AG20443 (cell line): ENCODE measurements around the gene CRACR2A.

ENCODE experiments used
- DNase-seq: peaks from one replicate; pipeline ENCODE4 v3.0.0; 2012; ENCODE audit warnings: low spot score, mixed read lengths

Gene CRACR2A

DNA sequence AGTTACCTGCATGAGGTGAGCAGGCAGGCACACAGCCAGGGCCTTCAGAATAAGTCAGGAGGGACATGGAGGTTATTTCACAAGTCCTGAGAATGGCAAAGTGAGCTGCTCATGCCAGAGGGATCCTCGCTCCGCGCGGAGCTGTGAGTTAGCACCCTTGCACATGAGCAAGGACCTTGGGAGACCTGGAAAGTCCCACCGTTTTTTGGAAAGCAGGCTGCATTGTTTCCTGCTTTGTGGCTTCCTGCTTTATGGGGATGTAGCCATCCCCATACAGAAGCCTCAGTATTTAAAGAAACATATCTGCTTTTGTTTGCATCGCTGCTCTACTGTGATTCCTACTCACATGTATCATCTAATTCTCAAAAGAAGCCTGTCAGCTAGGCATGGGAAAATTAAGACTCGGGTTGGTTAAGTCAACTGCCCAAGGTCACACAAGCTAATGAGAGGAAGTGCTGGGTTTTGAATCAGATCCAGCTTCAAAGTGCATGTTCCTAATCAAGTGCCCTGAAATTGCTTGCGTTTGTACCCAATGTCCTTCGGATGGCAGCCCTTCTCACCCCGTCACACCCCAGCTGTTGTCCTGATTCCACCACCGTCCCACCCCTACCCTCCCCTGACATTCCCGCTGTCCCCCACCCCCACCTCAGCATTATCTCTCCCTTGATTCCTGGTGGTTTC lies 106.2 kb downstream of the CRACR2A start:
- DNase-seq = no peak

DNA sequence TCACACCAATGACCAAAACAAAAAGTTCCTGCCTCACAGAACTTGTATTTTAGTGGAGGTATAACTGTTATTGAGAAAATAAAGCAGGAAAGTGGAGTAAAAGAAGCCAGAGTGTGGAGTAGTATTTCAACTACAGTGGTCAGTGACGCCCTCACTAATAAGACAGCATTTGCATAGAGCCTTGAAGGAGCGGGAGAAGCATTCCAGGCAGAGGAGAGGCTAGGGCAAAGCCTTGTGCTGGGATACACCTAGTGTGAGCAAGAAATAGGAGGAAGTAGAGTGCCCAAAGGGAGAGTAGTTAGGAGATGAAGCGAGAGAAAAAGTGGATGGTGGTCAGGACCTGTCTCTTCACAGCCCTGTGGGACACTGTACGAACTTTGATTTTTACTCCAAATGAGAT lies 107.8 kb downstream of the CRACR2A start:
- no peak for DNase-seq

DNA sequence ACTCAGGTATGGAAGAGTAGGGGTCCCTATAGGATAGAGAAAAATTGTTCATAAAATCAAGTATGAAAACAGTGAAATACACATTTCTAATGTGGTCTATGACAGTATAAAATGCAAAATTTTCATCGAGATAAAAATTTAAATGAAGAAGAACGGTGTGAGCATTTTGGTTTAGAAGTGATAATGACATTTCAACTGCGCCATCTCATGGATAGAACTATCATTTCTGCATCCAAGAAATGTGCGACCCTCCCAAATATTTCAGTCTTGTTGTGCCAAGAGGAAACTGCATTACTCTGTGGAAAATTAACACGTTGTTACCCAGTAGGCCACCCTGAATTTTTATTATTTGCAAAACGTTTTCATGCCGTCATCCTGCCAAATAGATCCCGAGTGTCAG lies 108.8 kb downstream of the CRACR2A start:
- no peak for DNase-seq

DNA sequence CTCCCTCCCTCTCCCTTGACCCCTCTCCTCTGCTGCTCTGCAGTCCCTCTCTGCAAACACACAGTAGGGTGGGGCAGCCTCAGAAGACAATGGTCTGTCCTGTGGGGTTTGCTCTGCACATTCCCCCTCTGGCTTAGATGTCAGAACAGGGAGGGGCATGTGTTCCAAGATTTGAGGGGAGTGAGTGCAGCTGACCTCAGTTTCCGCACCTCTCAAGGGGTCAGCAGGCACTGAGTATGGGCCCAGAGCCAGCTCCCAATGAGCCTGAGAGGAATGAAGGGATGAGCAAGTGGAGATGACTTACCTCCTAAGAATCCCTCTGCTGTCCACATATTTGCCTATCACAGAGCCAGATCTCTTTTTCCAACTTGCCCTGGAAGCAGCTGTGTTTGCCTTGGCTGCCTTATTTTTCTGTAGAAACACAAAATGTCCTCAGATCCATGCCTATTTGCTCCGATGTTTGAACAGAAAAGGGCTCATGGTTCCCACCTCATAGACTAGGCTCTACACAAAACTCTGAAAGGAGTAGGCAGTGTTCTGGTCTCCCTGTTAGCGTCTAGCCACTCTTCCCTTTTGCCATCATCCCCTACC lies 111.4 kb downstream of the CRACR2A start:
- DNase-seq = peak; percentile 87

DNA sequence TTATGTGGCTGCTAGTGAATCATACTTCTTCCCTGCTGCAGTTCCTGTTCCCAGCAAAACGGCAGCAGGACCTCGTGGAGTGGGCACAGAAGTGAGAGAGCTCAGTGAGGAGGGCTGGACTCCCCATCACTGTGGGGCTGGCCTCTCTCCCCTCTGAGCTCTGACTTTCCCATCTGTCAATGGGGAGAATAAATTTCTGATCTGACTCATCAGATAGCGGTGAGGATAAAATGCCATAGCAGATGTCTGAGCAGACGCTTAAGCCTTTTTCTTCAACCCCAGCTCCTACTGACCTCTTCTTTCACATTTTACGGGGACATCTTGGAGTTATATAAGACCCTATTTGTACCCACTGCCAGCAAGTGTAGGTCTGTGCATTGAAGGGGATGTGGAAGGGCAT lies 116.6 kb downstream of the CRACR2A start:
- DNase-seq = no peak

DNA sequence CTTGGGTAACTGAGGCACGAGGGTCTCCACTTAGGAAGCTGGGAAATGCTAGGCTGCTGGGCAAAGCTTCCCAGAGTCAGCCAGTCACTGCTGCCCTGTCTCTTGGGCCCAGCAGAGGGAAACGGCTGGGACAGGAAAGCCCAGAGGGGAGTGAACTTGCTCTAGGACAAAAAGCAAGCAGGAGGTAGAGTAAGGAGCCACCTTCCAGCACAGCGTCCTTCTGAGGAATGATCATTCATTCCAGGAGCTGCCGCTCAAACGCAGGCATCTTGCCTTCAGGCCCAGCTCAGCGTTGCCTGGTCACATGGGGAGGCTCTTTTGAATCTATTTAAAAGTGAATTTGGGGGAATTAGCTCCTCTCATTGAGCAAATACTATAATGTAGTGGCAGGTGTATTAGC lies 118.6 kb downstream of the CRACR2A start:
- DNase-seq = no peak

DNA sequence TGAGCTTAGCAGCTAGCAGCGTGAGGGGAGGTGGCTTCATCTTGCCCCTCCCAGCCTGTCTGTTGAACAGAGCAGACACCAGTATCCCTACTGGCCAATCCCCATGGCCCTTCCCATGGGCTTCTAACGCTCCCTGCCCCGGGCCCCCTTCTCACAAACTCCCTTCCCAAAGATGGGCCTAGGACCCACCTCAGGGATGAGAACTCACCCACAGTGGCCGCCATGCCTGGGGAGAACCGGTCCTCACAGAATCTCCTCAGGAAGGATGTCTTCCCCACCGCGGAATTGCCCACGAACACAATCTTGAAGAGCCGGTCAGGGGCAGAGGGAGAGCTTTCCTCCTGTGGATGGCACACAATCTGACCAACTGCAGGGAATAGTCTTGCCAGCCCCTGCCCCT lies 119.5 kb downstream of the CRACR2A start:
- no peak for DNase-seq

DNA sequence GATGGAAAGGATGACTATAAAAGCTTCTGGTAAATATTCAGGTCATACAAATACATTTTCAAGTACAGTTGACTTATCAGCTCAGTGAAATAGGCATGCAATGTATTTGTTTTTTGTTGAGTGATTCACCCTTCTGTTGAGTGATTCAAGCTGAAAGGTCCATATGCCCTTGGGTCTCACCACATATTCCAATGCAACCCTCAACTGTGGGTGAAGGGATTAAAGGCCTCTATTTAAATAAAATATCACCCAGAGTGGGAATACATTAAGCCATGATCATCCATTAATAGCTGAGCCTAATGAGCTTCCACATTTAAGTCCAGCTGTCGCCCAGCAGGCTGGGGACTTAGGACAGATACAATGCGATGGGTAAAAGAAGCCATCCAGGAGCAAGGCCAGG lies 120.2 kb downstream of the CRACR2A start:
- DNase-seq = no peak

DNA sequence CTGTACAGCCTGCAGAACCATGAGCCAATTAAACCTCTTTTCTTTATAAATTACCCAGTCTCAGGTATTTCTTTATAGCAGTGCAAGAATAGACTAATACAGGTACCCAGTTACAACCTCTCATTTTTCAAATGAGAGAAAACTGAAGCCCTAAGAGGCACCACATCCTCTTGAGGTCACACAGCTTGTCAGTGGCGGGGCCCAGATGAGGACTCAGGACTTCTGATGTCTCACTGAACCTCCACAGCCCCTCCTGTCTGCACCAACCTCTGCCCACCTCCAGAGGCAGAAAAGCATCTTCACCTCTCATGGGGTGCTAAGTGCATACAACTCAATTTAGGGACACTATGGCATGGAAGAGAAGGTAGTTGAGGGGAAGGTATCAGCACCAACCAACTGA lies 120.7 kb downstream of the CRACR2A start:
- DNase-seq = no peak

DNA sequence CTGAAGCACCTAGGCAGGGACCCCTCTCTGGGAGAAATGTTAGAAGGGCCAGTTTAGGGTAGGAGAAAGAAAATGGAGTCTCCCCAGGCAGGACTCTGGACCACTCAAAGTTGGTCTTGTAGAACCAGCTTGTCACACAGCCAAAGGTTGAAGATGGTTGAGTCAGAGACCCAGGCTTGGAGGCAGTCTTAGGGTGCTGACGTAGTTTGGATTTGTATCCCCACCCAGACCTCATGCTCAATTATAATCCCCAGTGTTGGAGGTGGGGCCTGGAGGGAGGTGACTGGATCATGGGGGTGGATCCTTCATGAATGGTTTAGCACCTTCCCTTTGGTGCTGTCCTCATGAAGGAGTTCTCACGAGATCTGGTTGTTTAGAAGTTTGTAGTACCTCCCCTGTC lies 121.2 kb downstream of the CRACR2A start:
- no peak for DNase-seq

DNA sequence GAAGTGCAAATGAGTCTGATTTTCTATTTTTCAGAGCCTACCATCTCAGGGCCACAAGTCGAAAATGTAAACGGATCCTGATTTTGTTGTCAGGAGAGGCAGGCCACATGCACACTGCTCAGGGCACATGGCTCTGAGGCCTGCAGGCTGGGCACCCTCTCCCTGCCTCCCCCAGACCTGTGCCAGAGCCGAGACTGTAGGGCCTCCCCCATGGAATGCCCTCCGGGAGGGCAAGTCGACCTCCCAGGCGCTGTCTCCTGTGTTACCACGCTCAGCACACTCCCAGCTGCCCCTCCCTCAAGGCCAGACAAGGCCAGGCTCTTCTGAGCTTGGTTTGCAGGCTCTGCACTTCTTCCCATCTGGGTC lies 121.7 kb downstream of the CRACR2A start:
- DNase-seq = no peak

DNA sequence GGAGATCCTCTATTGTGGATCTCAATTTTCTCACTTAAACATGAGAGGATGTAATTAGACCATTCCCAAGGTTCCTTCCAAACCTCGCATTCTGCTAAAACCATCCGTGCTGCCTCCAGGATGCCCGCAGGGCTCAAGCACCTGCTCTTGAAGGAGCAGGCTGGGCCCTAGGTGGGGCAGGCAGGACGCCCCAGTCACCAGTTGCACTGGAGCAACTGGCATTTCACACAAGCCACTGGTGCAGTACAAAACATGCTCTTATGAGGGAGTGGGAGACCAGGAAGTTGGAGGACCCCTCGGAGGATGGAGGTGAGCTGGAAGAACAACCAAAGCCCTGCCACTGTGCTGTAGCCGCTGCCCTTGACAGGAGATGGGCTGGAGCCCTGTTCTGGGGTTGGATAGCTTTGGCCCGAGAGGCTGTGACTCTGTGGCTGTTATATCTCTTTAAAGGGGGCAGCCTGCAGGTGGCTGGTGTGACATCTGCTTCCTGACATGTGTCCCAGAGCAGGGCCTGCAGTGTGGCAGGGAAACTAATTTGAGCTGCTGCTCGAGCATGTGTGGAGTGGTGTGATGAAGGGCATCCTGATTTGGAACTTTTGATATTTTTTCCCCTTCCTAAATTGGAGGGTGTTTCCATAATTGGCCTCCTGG lies 122.2 kb downstream of the CRACR2A start:
- DNase-seq = no peak

DNA sequence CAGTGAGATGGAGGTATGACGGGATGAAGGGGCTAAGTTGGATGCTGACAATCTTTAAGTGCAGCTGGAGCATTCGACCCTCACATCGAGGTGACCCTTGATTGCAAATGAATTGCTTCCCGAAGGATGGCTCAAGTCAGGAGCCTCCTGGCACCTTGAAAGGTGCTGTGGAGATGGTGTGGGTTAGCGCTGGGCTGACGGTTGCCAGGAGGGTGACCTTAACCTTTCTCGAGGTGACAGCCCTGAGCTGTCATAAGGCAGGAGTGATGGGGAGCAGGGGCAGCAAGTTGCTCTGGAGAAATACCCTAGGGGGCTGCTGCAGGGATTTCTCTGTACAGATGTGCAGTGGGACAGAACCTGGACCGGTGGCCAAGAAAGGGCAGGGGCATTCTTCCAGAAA lies 122.8 kb downstream of the CRACR2A start:
- no peak for DNase-seq

DNA sequence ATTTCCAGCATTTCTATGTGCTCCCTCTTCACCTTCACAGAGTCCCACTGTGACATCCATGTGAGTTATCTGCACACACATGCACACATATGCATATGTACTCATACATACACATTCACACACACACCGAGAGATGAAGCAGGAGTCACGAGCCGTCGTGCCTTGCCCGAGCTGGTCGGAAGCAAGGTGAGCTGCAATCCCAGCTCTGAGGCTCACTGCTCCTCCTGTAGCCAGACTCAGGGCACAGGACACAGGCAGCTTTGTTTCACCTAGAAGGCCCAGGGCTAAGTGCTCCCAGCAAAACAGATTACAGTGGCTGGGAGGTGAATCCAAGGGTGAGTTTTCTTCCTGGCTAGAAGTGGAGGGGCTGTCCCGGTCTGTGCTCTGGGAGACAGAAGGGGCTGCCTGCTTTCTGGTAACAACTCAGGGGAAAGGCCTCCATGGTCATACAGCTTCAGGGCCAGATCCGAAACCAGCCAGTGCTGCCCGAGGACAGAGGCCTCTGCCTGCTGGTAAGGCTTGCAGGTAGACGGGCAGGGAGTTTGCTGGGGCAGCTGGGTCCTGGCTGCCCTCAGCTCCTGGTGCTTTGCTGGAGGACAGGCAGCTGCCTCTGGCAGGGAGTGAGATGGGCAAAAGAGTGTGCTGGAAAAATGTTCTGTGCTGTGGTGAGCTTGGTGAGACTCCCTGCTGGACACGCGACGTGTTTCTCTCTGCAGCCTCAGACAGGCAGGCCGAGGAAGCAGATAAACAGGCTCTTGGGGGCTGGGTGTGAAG lies 123.7 kb downstream of the CRACR2A start:
- DNase-seq = no peak

DNA sequence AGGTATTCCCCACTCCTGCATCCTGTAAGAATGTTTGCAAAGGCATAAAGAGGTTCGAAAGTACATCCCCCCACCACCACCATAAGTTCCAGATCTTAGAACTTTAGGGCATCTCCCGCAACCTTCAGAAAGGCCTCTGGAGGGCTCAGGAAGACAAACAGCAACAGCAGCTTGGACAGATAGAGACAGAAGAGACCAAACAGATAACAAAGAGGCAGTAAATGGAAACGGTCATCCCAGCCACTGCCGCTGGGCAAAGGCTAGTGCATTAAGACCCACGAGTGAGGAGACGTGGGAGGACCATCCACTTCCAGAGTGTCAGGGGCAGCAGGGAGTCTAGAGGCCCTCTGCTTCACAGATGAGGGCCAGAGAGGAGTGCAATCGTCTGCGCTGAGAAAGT lies 124.3 kb downstream of the CRACR2A start:
- DNase-seq = no peak

DNA sequence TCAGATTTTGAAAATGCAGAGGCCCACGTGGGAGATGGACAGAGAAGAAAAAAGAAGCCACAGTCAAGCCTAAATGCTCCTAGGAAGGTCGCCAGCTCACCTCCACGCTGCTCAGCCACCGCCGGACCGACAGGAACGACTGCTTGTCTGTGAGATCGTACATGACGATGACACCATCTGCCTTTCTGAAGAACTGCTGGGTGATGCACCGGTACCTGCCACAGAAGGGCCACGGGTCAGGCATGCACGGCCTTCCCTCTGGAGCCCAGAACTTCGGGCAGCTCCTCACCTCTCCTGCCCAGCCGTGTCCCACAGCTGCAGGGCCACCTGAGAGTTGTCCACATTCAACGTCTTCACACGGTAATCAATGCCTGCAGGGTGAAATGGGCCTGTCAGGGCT lies 125.6 kb downstream of the CRACR2A start:
- DNase-seq = no peak

DNA sequence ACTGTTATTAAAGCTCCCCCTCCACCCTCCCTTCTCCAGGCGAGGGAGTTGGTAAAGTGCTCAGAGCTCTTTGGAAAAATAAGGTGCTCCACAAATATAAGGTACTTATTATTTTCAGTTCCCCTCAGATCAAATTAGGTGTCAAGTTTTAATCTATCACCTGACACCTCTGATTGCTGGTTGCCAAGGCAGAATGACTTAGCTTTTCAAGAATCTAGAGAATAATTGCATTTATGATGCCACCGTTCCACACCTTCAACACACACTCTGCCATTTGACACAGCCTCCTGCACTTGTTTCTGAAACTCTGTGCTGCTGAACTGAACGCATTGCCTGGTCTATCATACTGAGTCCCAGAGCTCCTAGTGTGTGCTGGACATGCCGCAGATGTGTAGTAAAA lies 128.6 kb downstream of the CRACR2A start:
- no peak for DNase-seq

DNA sequence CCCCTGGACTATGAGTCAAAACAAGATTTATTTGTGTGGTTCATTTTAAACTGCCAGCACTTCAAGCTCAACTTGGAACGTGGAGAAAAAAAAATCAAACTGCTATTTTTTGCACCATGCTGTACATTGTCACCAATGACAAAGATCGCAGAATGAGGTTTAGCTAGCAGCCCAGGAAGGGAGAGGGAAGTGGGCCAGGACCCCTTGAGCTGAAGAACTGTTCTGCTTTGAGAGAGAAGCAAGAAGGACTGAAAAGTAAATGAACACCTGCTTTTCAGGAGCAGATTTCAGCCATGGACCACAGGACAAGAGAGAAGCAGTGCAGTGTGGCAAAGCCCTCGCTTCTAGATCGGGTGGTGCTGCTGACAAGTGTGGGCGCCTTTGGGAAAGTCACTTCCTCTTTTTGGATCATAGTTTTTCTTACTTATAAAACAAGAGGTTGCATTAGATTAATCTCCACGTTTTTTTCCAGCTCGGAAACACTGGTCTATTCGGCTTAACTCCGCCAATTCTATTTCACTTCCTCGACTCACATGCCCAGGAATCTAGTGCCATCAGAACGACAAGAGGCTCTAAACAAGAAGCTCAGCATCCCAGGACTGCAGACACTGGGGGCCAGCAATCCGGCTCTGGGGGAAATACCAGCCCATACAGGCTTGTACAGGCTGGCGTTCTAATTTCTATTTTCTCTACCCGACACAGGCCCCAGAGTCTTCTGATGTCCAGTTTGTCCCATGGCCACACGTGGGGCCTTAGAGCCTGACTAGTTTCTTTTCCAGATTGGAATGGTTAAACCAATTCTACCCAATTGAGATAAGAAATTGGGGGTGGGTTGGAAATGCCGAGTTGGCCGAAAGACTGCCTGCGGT lies 129.9 kb downstream of the CRACR2A start:
- no peak for DNase-seq

DNA sequence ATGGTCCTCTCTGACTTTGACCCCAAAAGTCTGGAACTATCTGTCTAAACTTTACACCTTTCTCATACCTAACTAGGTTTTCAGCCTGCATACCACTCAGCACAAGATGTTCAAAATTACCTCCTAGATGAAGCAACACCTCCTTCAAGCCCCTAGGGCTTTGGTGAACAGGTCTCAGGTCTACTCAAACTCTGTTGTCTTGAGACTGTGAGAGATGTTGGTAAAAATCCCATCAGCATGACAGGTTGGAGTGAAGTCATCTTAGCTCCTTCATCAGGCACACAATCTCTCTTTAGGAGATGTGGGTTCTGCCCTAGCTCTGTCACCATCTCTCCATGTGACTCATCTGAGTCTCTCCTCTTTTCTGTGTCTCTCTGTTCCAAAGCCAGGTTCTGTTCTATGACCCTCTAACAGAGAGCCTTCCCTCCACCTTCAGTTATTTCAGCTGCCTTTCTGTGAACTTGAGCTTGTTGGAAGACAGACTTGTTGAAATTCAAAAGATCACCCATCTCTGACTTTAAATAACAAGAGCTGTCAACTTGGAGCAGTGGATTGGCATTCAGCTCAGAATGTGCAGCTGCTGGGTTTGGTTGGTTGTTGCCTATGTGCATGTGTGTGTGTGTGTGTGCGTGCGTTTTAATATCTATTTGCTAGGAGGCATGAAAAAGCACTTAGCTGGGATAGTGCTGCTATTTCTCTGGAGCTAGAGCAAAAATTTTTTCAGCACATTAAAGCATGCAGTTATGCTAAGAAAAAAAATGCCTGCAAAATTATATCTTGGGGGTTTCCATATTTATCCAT lies 130.7 kb downstream of the CRACR2A start:
- DNase-seq = no peak

DNA sequence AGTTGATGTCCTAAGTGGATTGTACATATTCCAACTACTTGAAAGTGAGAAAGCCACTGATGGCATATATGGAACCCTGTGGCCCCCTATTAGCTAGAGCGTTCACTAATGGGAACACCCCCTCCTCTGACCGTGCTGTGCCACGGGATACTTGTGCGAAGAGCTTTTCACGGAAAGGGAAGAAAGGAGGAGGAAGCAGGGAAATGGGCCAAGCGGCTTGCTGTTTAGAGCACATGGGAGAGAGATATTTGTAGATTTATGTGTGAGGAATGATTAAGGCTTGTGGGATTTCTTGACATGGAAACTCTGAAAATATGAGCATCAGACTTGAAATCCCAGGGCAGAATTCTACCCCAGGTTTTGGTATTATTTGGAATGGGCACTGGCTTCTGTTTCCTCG lies 132.1 kb downstream of the CRACR2A start:
- no peak for DNase-seq

DNA sequence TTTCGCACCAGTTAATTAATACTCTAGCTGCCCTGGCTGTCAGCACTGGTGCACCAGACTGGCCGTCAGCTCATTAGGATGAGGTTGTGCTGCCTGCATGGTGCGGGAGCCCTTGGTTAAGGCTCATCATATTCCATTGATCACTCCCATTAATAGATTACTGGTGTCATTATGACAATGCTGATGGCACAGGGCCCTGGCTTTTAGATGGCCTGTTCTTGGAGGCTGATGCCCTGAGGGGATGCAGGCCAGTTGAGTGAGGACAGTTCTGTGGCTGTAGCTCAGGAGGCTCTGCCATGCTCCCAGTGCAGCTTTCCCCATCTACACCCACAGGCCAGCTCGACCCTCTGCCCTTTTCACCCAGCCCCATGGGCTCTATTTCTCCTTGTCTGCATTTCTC lies 135.3 kb downstream of the CRACR2A start:
- DNase-seq = no peak
